ENCODE results near the gene SKIC3. TPM values are rescaled to one million over a fixed set of nuclear protein-coding genes. Genes with fewer than 3 reads are reported as not detected.

Gene SKIC3
- total RNA-seq (72.9 TPM), polyA plus RNA-seq (ENCODE audit: insufficient read depth, low read depth, low replicate concordance) (13.3 TPM)
- long read RNA-seq, donor 1, full-length matches to known transcripts = 1 of 1 reads
- long read RNA-seq, donor 1, partial matches to known transcripts = 0 of 1 reads
- long read RNA-seq, donor 1, other reads (novel, unspliced or antisense) = 0 of 1 reads
- long read RNA-seq, donor 2, partial matches to known transcripts = 14 of 15 reads
- long read RNA-seq, donor 2, other reads (novel, unspliced or antisense) = 0 of 15 reads
- long read RNA-seq, donor 3, full-length matches to known transcripts = 6 of 6 reads
- long read RNA-seq, donor 3, partial matches to known transcripts = 0 of 6 reads
- long read RNA-seq, donor 3, other reads (novel, unspliced or antisense) = 0 of 6 reads
- long read RNA-seq, donor 4 = 0 reads
- long read RNA-seq, donor 5, full-length matches to known transcripts = 1 of 1 reads
- long read RNA-seq, donor 5, partial matches to known transcripts = 0 of 1 reads
- long read RNA-seq, donor 5, other reads (novel, unspliced or antisense) = 0 of 1 reads
- long read RNA-seq, donor 6, partial matches to known transcripts = 29 of 30 reads
- long read RNA-seq, donor 6, other reads (novel, unspliced or antisense) = 0 of 30 reads
- long read RNA-seq, donor 7, full-length matches to known transcripts = 7 of 23 reads
- long read RNA-seq, donor 7, partial matches to known transcripts = 16 of 23 reads
- long read RNA-seq, donor 7, other reads (novel, unspliced or antisense) = 0 of 23 reads
- long read RNA-seq, donor 8, full-length matches to known transcripts = 1 of 14 reads
- long read RNA-seq, donor 8, partial matches to known transcripts = 13 of 14 reads
- long read RNA-seq, donor 8, other reads (novel, unspliced or antisense) = 0 of 14 reads
- long read RNA-seq, donor 9 = 0 reads
- long read RNA-seq, donor 10, partial matches to known transcripts = 21 of 22 reads
- long read RNA-seq, donor 10, other reads (novel, unspliced or antisense) = 0 of 22 reads

GRCh38 chr5:95554647-95555548 lies at the start of gene SKIC3, which contains the start of gene ARSK:
SKIC3 (minus strand) TSS chr5:95554977; CDS start chr5:95547150, 7,827 bp downstream.
ARSK (plus strand) TSS chr5:95555101; CDS start chr5:95555279, 178 bp downstream.
- FAIRE-seq = peak; percentile 25
- H3K27me3 ChIP-seq (ENCODE audit: control insufficient read depth, insufficient read depth, low read length) = no peaks in the 10 kb centered on the region
- intact Hi-C loops (cut with DNase I) = no loop called here
- H3K4me1 ChIP-seq (ENCODE audit: control insufficient read depth in 2 of 3, insufficient read depth in 2 of 3, low read depth in 1 of 3, low read length in 3 of 3) = peaks cover 0 to 4% (median 3%) of the 10 kb centered on the region in 3 donors
- peak within 1 kb of the TSS; percentile 68 to 84 (median 73) for H3K9ac ChIP-seq (ENCODE audit: low read length in 3 of 3)
- no peaks in the 10 kb centered on the region for H3K9me3 ChIP-seq (ENCODE audit: control insufficient read depth in 2 of 3, insufficient read depth in 1 of 3, low read length in 3 of 3)
- H3K27ac ChIP-seq (ENCODE audit: low read depth in 2 of 2, low read length in 2 of 2) = peak within 1 kb of the TSS; percentile 63 to 88
- no peaks in the 10 kb centered on the region for H3K36me3 ChIP-seq (ENCODE audit: control insufficient read depth in 2 of 3, insufficient read depth in 3 of 3, low read length in 3 of 3)
- peak within 1 kb of the TSS; percentile 83 to 96 (median 90) for H3K4me3 ChIP-seq (ENCODE audit: low read length in 3 of 3)
- peak; percentile 6 for TF ChIP-seq CTCF (IDR thresholded peaks at IDR 0.05; ENCODE audit: borderline replicate concordance, extremely low read depth, insufficient read depth)
- peak; percentile 97 to 100 (median 98) for DNase-seq

DNA sequence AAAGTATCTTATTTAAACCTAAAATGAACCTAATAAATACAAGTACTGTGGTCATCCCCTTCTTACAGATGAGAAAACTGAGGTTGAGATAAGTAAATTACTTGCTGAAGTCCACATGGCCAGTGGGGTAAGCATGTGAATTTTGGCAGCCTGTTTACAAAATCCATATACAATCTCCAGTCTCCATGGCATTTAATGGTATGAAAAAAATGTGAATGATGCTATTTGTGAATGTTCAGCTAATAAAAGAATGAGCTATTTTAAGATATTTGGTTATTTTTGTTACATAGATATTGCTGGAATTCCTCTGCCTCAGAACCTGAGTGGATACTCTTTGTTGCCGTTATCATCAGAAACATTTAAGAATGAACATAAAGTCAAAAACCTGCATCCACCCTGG lies 45.8 kb upstream of the SKIC3 start:
- FAIRE-seq = no peak

More for the DNA sequence above, 45.8 kb upstream of the SKIC3 start:
- Histone ChIP-seq H3K36me3 (ENCODE audit: control insufficient read depth in 2 of 3, insufficient read depth in 3 of 3, low read length in 3 of 3) (peaks cover 0 to 5% (median 2%) of the 10 kb centered on the region in 3 donors), H3K27me3 (ENCODE audit: control insufficient read depth, insufficient read depth, low read length) (no peaks in the 10 kb centered on the region), H3K4me3 (ENCODE audit: low read length in 3 of 3) (no peak overlapping the region), H3K4me1 (ENCODE audit: control insufficient read depth in 2 of 3, insufficient read depth in 2 of 3, low read depth in 1 of 3, low read length in 3 of 3) (no peaks in the 10 kb centered on the region), H3K9me3 (ENCODE audit: control insufficient read depth in 2 of 3, insufficient read depth in 1 of 3, low read length in 3 of 3) (no peaks in the 10 kb centered on the region), H3K9ac (ENCODE audit: low read length in 3 of 3) (no peak overlapping the region), H3K27ac (ENCODE audit: low read depth in 2 of 2, low read length in 2 of 2) (no peak overlapping the region)
- TF ChIP-seq CTCF (IDR thresholded peaks at IDR 0.05; ENCODE audit: borderline replicate concordance, extremely low read depth, insufficient read depth) = no peak
- intact Hi-C loops (cut with DNase I) = no loop called here
- no peak for DNase-seq
